Mammary epithelial cell (primary cell): ENCODE measurements around the gene NBEA.

ENCODE experiments used
- CTCF ChIP-seq, 2 donors: IDR thresholded peaks in 1 of 2; conservative IDR thresholded peaks in 1 of 2; 2 replicates each; pipeline ENCODE4 v1.5.1; 2011 to 2012; ENCODE audit warnings: inconsistent platforms in 2 of 2, low read length in 2 of 2, mild to moderate bottlenecking in 2 of 2, control low read depth in 1 of 2, low read depth in 1 of 2; ENCODE audit not compliant: insufficient read depth in 1 of 2; ENCODE audit errors: extremely low read depth in 1 of 2
- EZH2 ChIP-seq: IDR thresholded peaks from 2 replicates; pipeline ENCODE4 v1.6.1; 2012; ENCODE audit warnings: low read length, inconsistent platforms, borderline replicate concordance

- TF ChIP-seq CTCF (conservative IDR thresholded peaks at IDR 0.05 in 1 of 2, IDR thresholded peaks at IDR 0.05 in 1 of 2; ENCODE audit: extremely low read depth in 1 of 2, insufficient read depth in 1 of 2, low read depth in 1 of 2, low read length in 2 of 2) (no peak), EZH2 (no peak)
Observed at GRCh38 chr13:35473206-35473775, 531.2 kb downstream of the NBEA start.
